Body of pancreas (tissue), 4 donors: ENCODE measurements around the gene TRIM25. TPM values are rescaled to one million over a fixed set of nuclear protein-coding genes. Genes with fewer than 3 reads are reported as not detected.
A peak's percentile ranks its signal among the peaks of the same experiment; 100 is the strongest.

Source experiments
- ATAC-seq: fragments of 150-250 bp; one replicate; pipeline ENCODE4 v1.9.1; 2016
- DNase-seq, 4 donors: peaks; one replicate each; pipeline ENCODE4 v3.0.0-alpha.2; 2019
- H3K27ac ChIP-seq, 4 donors: fragments of 200-600 bp; sonication (generic); 1 replicate in 3 of 4; 2 replicates in 1 of 4; pipeline versions ENCODE4 v1.5.1 to v1.6.1; 2016 to 2019; ENCODE audit warnings: mild to moderate bottlenecking in 1 of 4, mixed read lengths in 1 of 4, moderate library complexity in 1 of 4
- H3K27me3 ChIP-seq, 2 donors: fragments of 200-600 bp; sonication (generic); one replicate each; pipeline ENCODE4 v1.6.0; 2016; ENCODE audit warnings: mild to moderate bottlenecking in 1 of 2
- H3K36me3 ChIP-seq, 2 donors: fragments of 200-600 bp; sonication (generic); replicated peaks in 1 of 2; 2 replicates each; pipeline ENCODE4 v1.5.1; 2016; ENCODE audit warnings: low read depth in 2 of 2; ENCODE audit not compliant: insufficient read depth in 1 of 2
- H3K4me1 ChIP-seq: fragments of 200-600 bp; sonication (generic); one replicate; pipeline ENCODE4 v1.6.0; 2016
- H3K4me3 ChIP-seq, 2 donors: fragments of 200-600 bp; sonication (generic); 1 replicate in 1 of 2; 2 replicates in 1 of 2; pipeline ENCODE4 v1.5.1; 2016 to 2019
- H3K9me3 ChIP-seq, 3 donors: fragments of 200-600 bp; sonication (generic); 1 replicate in 2 of 3; 2 replicates in 1 of 3; pipeline ENCODE4 v1.5.1; 2016
- POLR2A ChIP-seq, 3 donors: fragments of 450-650 bp; IDR thresholded peaks; one replicate each; pipeline ENCODE4 v1.6.1; 2016; ENCODE audit warnings: antibody characterized with exemption in 3 of 3, mild to moderate bottlenecking in 2 of 3
- WGBS, 2 donors: methylation state at CpG; one replicate each; pipeline ENCODE4 v1.1.5; 2017; 5-methylcytosine and 5-hydroxymethylcytosine counted together
- intact Hi-C: fragments of 100-400 bp; cut with DNase I; formaldehyde crosslinking; loops from one replicate; pipeline ENCODE4 v1.15.1; 2023
- total RNA-seq, 2 donors: library from RNA; depleted of rRNA; stranded (reverse); fragments of >200 nt; gene quantifications; one replicate each; pipeline ENCODE4 v1.1.0, GENCODE V29; 2016
- TF ChIP-seq, protein P1 (sequence below), 7 experiments: fragments of 450-650 bp in 4 of 7; fragments of 200-600 bp in 3 of 7; sonication (generic) in 3 of 7; IDR thresholded peaks; one replicate each; pipeline ENCODE4 v1.5.1; 2016 to 2019; ENCODE audit warnings: antibody characterized with exemption in 7 of 7

The TRIM25 gene
- total RNA-seq, 2 donors from 2014 or later = 13.5 to 21.8 TPM

DNA sequence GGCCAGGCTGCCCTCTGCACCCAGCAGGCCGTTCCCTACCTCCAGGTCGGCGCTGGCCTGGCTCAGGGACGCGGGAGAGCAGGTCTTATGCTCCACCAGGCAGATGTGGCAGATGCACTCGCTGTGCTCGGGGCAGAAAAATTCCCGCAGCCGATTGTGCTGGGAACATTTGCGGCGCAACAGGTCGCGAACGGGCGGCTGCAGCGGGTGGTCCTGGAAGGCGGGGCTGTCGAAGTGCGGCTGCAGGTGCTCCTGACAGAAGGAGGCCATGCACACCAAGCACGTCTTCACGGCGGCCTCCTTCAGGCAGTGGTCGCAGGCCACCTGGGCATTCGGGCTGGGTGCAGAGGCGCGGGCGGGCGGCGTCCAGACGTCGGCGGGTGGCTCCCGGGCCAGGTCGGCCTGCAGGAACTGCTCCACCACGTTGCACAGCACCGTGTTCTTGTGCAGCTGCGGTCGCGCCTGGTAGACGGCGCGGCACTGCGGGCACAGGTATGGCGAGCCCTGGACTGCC, 439 bp downstream of the TRIM25 start:
- Histone ChIP-seq H3K4me3 (peak overlapping the region; percentile 72 to 90), H3K27me3 (no peaks in the 10 kb centered on the region), H3K4me1 (peaks cover 58% of the 10 kb centered on the region), H3K36me3 (no peaks in the 10 kb centered on the region), H3K27ac (peak overlapping the region; percentile 76 to 96 (median 92)), H3K9me3 (no peaks in the 10 kb centered on the region)
- DNase-seq (peak in 3 of 4 donors; percentile 30 to 36 (median 35)), ATAC-seq (peak; percentile 68)
- intact Hi-C loops = no loop called here
- WGBS, 2 donors = 0 to 1% methylated on average over 2 to 43 of the region's 44 CpGs
- TF ChIP-seq, protein P1, sequence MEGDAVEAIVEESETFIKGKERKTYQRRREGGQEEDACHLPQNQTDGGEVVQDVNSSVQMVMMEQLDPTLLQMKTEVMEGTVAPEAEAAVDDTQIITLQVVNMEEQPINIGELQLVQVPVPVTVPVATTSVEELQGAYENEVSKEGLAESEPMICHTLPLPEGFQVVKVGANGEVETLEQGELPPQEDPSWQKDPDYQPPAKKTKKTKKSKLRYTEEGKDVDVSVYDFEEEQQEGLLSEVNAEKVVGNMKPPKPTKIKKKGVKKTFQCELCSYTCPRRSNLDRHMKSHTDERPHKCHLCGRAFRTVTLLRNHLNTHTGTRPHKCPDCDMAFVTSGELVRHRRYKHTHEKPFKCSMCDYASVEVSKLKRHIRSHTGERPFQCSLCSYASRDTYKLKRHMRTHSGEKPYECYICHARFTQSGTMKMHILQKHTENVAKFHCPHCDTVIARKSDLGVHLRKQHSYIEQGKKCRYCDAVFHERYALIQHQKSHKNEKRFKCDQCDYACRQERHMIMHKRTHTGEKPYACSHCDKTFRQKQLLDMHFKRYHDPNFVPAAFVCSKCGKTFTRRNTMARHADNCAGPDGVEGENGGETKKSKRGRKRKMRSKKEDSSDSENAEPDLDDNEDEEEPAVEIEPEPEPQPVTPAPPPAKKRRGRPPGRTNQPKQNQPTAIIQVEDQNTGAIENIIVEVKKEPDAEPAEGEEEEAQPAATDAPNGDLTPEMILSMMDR (IDR thresholded peaks at IDR 0.05) = no peak
- no peak for TF ChIP-seq POLR2A (IDR thresholded peaks at IDR 0.05)

DNA sequence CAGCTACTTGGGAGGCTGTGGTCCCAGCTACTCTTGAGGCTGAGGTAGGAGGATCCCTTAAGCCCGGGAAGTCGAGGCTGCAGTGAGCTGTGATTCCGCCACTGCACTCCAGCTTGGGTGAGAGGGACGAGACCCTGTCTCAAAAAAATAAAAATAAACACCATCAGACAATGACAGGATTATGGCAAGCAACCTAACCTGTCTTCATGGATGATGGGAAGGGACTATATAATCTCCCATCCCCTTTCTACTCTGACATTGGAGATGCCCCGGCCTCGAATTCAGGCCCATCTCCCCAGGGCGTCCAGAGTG, 893 bp downstream of the TRIM25 start:
- no peak for ATAC-seq
- H3K4me3 ChIP-seq = peak overlapping the region; percentile 72 to 90
- intact Hi-C loops = no loop called here

DNA sequence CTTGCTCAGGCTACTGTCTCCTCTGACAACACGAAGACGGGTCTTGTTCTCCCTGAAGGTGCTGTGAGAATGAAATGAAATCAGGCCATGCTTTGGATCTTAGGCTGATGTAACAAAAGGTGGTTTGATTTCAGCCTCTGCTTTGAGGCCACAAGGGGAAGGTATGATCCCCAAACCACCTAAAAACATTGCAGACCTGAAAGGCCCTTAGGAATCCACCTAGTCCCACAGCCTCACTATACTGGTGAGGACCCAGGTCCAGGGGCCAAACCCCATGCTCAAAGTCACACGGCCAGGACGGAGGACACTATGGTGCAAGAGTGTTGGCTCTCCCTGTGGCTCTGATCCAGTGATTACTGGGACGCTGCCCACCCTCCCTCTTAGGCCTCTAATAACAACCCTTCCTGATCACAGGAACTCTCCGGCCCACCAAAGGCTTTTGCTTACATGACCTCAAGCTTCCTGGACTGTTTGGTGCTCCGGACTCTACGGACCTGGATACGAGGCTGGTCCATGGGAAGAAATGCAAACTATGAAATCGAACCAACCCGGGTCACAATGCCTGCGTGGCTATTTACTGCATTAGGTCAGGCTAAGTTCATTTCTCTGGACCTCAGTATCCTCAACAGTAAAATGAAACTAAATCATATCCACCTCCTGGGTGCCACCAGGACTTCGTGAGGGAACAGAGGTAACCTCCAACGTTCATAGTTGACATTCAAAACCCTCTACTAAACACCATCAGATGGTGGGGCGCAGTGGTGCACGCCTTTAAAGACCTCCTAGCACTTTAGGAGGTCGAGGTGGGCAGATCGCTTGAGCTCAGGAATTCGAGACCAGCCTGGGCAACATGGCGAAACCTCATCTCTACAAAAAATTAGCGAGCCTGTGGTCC, 1.5 kb downstream of the TRIM25 start:
- Histone ChIP-seq H3K4me3 (peak overlapping the region; percentile 41 to 90), H3K27ac (peak overlapping the region in 2 of 4 donors; percentile 24 to 92), H3K36me3 (peaks cover 0 to 1% of the 10 kb centered on the region in 2 donors), H3K4me1 (peaks cover 58% of the 10 kb centered on the region), H3K27me3 (no peaks in the 10 kb centered on the region), H3K9me3 (no peaks in the 10 kb centered on the region)
- ATAC-seq (no peak), DNase-seq (peak in 3 of 4 donors; percentile 31 to 54 (median 33))
- WGBS, 2 donors = 26% methylated on average over 20 to 21 of the region's 21 CpGs
- intact Hi-C loops = no loop called here
- TF ChIP-seq, protein P1 (IDR thresholded peaks at IDR 0.05) = no peak
- TF ChIP-seq POLR2A (IDR thresholded peaks at IDR 0.05) = no peak

More for the DNA sequence above, 893 bp downstream of the TRIM25 start:
- DNase-seq = no peak
- Histone ChIP-seq H3K4me1 (peaks cover 58% of the 10 kb centered on the region), H3K36me3 (no peaks in the 10 kb centered on the region), H3K9me3 (no peaks in the 10 kb centered on the region), H3K27me3 (no peaks in the 10 kb centered on the region), H3K27ac (peak overlapping the region in 3 of 4 donors; percentile 91 to 96 (median 92))
- TF ChIP-seq, protein P1 (IDR thresholded peaks at IDR 0.05) = no peak
- TF ChIP-seq POLR2A (IDR thresholded peaks at IDR 0.05) = no peak
- WGBS, 2 donors = 12 to 26% methylated on average over 7 of the region's 7 CpGs

- no peak for DNase-seq
- H3K36me3 ChIP-seq = peaks cover 0 to 10% of the 10 kb centered on the region in 2 donors
- no peaks in the 10 kb centered on the region for H3K9me3 ChIP-seq
- no peaks in the 10 kb centered on the region for H3K27me3 ChIP-seq
- H3K27ac ChIP-seq = no peak overlapping the region
- H3K4me3 ChIP-seq = no peak overlapping the region
- peaks cover 52% of the 10 kb centered on the region for H3K4me1 ChIP-seq
- TF ChIP-seq, protein P1 (IDR thresholded peaks at IDR 0.05) = no peak
- TF ChIP-seq POLR2A (IDR thresholded peaks at IDR 0.05) = no peak
- 68 to 96% methylated on average over 5 to 7 of the region's 7 CpGs for WGBS, 2 donors
- ATAC-seq = no peak
- intact Hi-C loops = no loop called here
These were observed 3.2 kb downstream of the TRIM25 start for GRCh38 chr17:56910509-56911235.
